HG02943 (cell line): Measurements from ENCODE around the gene SFRP2.

Experiments
- ATAC-seq: cut with Tn5 transposase; IDR thresholded peaks from one replicate; pipeline ENCODE4 v1.9.1; 2021; ENCODE audit warnings: mild to moderate bottlenecking, low read depth, moderate library complexity; ENCODE audit not compliant: unreplicated experiment

SFRP2 gene

GRCh38 chr4:153788413-153789276 lies at the start of gene SFRP2:
TSS of gene SFRP2 (minus strand) at chr4:153789083. CDS start at chr4:153788835, 248 bp downstream.
- ATAC-seq = no peak

GRCh38 chr4:153838564-153838963 lies 49.7 kb upstream of the SFRP2 start:
- ATAC-seq = no peak

- no peak for ATAC-seq
Observed at GRCh38 chr4:153834901-153835300, 46.0 kb upstream of the SFRP2 start.

GRCh38 chr4:153832720-153833287 lies 43.9 kb upstream of the SFRP2 start:
- no peak for ATAC-seq

GRCh38 chr4:153832054-153832453 lies 43.2 kb upstream of the SFRP2 start:
- ATAC-seq = no peak

- ATAC-seq = no peak
Observed at GRCh38 chr4:153831245-153831644, 42.4 kb upstream of the SFRP2 start.

- ATAC-seq = no peak
Observed at GRCh38 chr4:153825691-153826090, 36.8 kb upstream of the SFRP2 start.

GRCh38 chr4:153825126-153825525 lies 36.2 kb upstream of the SFRP2 start:
- no peak for ATAC-seq

- no peak for ATAC-seq
Observed at GRCh38 chr4:153824501-153824900, 35.6 kb upstream of the SFRP2 start.

GRCh38 chr4:153823483-153823882 lies 34.6 kb upstream of the SFRP2 start:
- no peak for ATAC-seq

- ATAC-seq = no peak
Observed at GRCh38 chr4:153822316-153822715, 33.4 kb upstream of the SFRP2 start.

GRCh38 chr4:153817466-153817865 lies 28.6 kb upstream of the SFRP2 start:
- ATAC-seq = no peak

- no peak for ATAC-seq
Observed at GRCh38 chr4:153816542-153816941, 27.7 kb upstream of the SFRP2 start.

GRCh38 chr4:153814789-153815188 lies 25.9 kb upstream of the SFRP2 start:
- ATAC-seq = no peak

GRCh38 chr4:153809916-153810810 lies 21.3 kb upstream of the SFRP2 start:
- no peak for ATAC-seq

- ATAC-seq = no peak
Observed at GRCh38 chr4:153809307-153809706, 20.4 kb upstream of the SFRP2 start.

GRCh38 chr4:153808175-153808574 lies 19.3 kb upstream of the SFRP2 start:
- no peak for ATAC-seq

GRCh38 chr4:153806073-153806472 lies 17.2 kb upstream of the SFRP2 start:
- ATAC-seq = no peak

- no peak for ATAC-seq
Observed at GRCh38 chr4:153804722-153805121, 15.8 kb upstream of the SFRP2 start.

- ATAC-seq = no peak
Observed at GRCh38 chr4:153799694-153800074, 10.8 kb upstream of the SFRP2 start.
